ENCODE data around the gene ATRAID. TPM values are rescaled to one million over a fixed set of nuclear protein-coding genes. Genes with fewer than 3 reads are reported as not detected.

The ATRAID gene
- total RNA-seq, 2 donors from 2014 or later, result 59.7 to 76.8 TPM

DNA sequence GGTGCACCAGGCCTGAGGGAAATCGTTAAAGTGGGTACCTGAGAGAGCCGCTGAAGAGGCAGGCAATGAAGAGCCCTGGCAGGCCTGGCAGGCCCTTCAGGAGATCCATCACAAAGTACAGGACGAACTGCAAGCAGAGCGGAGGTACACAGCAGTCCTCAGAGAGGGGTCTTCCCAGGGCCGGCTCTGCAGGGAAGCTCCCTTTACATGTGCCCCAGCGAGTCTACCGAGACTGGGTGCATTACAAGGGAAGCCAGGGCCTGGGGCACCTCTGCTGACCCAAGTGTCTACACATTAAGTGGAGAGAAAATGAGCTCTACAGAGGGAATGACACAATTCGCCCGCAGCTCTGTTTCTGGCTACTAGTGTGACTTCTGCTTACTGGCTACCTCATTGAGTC, 8.1 kb upstream of the ATRAID start:
- no peak for DNase-seq
- Mint-ChIP-seq H3K27me3 (no peaks in the 10 kb centered on the region), H3K27ac (peak overlapping the region; percentile 92), H3K4me3 (no peak overlapping the region), H3K4me1 (peaks cover 28% of the 10 kb centered on the region), H3K36me3 (ENCODE audit: low read depth) (peaks cover 18% of the 10 kb centered on the region)
- no peaks in the 10 kb centered on the region for H3K9me3 ChIP-seq (ENCODE audit: control insufficient read depth, low read length, poor library complexity, severe bottlenecking)
- ATAC-seq, result no peak

DNA sequence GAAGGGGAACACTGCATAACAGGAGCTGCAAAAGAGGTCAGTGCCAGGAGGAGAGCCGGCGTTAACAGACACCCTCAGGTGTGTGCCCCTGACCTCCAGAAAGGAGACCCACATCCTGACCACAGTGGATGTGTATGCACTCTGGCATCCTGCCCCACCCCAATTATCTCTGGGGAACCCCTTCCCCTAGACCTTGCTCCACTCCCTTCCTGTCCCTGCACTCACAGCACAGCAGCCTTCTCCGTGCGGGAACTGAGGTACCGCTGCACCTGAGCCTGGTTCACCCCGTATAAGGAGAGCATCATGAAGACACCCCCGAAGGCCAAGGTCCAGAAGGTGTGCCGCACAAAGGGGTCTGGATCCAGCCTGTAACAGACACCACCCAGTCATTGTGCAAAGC, 7.3 kb upstream of the ATRAID start:
- H3K9me3 ChIP-seq (ENCODE audit: control insufficient read depth, low read length, poor library complexity, severe bottlenecking), result no peaks in the 10 kb centered on the region
- DNase-seq, result no peak
- Mint-ChIP-seq H3K27me3 (no peaks in the 10 kb centered on the region), H3K36me3 (ENCODE audit: low read depth) (peaks cover 17% of the 10 kb centered on the region), H3K27ac (peak overlapping the region; percentile 92), H3K4me3 (peak overlapping the region; percentile 47), H3K4me1 (peaks cover 31% of the 10 kb centered on the region)
- ATAC-seq, result peak; percentile 36

DNA sequence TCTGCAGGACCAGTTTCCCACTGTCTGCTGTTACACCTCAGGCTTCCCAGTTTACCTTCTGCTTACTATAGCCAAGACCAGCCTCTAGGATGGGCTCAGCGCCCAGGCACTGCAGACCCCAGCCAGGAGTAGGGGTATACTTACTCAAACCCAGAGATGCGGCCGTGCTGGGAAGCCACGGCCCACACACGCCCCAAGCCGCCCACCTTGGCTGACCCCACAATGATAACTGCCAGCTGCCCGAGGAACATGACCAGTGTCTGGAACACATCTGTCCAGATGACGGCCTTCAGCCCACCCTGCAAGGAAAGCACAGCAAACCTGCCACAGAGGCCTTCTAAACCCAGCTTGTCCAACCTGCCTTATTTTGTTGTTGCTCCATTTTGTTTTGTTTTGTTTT, 6.6 kb upstream of the ATRAID start:
- no peaks in the 10 kb centered on the region for H3K9me3 ChIP-seq (ENCODE audit: control insufficient read depth, low read length, poor library complexity, severe bottlenecking)
- DNase-seq, result no peak
- ATAC-seq, result no peak
- H3K4me1 Mint-ChIP-seq, result peaks cover 37% of the 10 kb centered on the region
- no peaks in the 10 kb centered on the region for H3K27me3 Mint-ChIP-seq
- H3K4me3 Mint-ChIP-seq, result peak overlapping the region; percentile 79
- H3K36me3 Mint-ChIP-seq (ENCODE audit: low read depth), result peaks cover 15% of the 10 kb centered on the region
- H3K27ac Mint-ChIP-seq, result peak overlapping the region; percentile 92

DNA sequence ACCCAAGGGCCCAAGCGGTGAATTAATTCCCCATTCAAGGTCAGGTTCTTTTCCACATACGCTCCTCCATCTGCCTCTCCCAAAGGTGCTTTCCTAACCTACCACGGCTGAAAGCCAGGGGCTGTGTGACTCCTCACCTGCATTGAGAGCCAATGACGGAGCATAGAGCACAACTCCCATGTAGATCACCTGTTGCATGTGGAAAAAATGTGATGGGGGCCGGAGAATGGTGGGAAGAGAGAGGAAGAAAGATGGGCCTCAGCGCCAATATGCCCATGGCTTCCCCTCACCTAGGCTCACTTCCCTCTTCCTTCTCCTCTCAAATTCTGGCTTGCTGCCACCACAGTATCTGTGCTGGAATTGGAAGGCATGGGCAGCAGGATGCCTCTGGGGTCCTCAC, 5.5 kb upstream of the ATRAID start:
- no peaks in the 10 kb centered on the region for H3K9me3 ChIP-seq (ENCODE audit: control insufficient read depth, low read length, poor library complexity, severe bottlenecking)
- Mint-ChIP-seq H3K27ac (peak overlapping the region; percentile 92), H3K4me1 (peaks cover 40% of the 10 kb centered on the region), H3K4me3 (peak overlapping the region; percentile 15), H3K27me3 (no peaks in the 10 kb centered on the region), H3K36me3 (ENCODE audit: low read depth) (peaks cover 14% of the 10 kb centered on the region)
- ATAC-seq, result no peak
- DNase-seq, result no peak

GRCh38 chr2:27208486-27209050, 3.3 kb upstream of the ATRAID start:
- peaks cover 14% of the 10 kb centered on the region for H3K36me3 Mint-ChIP-seq (ENCODE audit: low read depth)

GRCh38 chr2:27209621-27210401, 2.0 kb upstream of the ATRAID start:
- DNase-seq, result no peak
- Mint-ChIP-seq H3K4me1 (peaks cover 42% of the 10 kb centered on the region), H3K27ac (peak overlapping the region; percentile 24), H3K36me3 (ENCODE audit: low read depth) (peaks cover 16% of the 10 kb centered on the region), H3K4me3 (no peak overlapping the region), H3K27me3 (no peaks in the 10 kb centered on the region)
- no peak for ATAC-seq
- H3K9me3 ChIP-seq (ENCODE audit: control insufficient read depth, low read length, poor library complexity, severe bottlenecking), result no peaks in the 10 kb centered on the region

More at GRCh38 chr2:27208486-27209050, 3.3 kb upstream of the ATRAID start:
- ATAC-seq (no peak), DNase-seq (no peak)
- H3K27ac Mint-ChIP-seq, result no peak overlapping the region
- H3K9me3 ChIP-seq (ENCODE audit: control insufficient read depth, low read length, poor library complexity, severe bottlenecking), result no peaks in the 10 kb centered on the region
- H3K4me3 Mint-ChIP-seq, result no peak overlapping the region
- H3K4me1 Mint-ChIP-seq, result peaks cover 49% of the 10 kb centered on the region
- H3K27me3 Mint-ChIP-seq, result no peaks in the 10 kb centered on the region

- no peaks in the 10 kb centered on the region for H3K9me3 ChIP-seq (ENCODE audit: control insufficient read depth, low read length, poor library complexity, severe bottlenecking)
- ATAC-seq (no peak), DNase-seq (no peak)
- H3K4me3 Mint-ChIP-seq, result peak overlapping the region; percentile 99
- no peaks in the 10 kb centered on the region for H3K27me3 Mint-ChIP-seq
- peak overlapping the region; percentile 99 for H3K27ac Mint-ChIP-seq
- peaks cover 12% of the 10 kb centered on the region for H3K36me3 Mint-ChIP-seq (ENCODE audit: low read depth)
- peaks cover 34% of the 10 kb centered on the region for H3K4me1 Mint-ChIP-seq
Measured at GRCh38 chr2:27211241-27211942, 449 bp upstream of the ATRAID start.

GRCh38 chr2:27212626-27213471, 1.0 kb downstream of the ATRAID start:
- peak; percentile 24 to 51 (median 36) for DNase-seq
- no peaks in the 10 kb centered on the region for H3K27me3 Mint-ChIP-seq
- H3K9me3 ChIP-seq (ENCODE audit: control insufficient read depth, low read length, poor library complexity, severe bottlenecking), result no peaks in the 10 kb centered on the region
- peak; percentile 65 for ATAC-seq
- H3K36me3 Mint-ChIP-seq (ENCODE audit: low read depth), result peaks cover 7% of the 10 kb centered on the region
- H3K27ac Mint-ChIP-seq, result peak overlapping the region; percentile 99
- peaks cover 36% of the 10 kb centered on the region for H3K4me1 Mint-ChIP-seq
- H3K4me3 Mint-ChIP-seq, result peak overlapping the region; percentile 99

DNA sequence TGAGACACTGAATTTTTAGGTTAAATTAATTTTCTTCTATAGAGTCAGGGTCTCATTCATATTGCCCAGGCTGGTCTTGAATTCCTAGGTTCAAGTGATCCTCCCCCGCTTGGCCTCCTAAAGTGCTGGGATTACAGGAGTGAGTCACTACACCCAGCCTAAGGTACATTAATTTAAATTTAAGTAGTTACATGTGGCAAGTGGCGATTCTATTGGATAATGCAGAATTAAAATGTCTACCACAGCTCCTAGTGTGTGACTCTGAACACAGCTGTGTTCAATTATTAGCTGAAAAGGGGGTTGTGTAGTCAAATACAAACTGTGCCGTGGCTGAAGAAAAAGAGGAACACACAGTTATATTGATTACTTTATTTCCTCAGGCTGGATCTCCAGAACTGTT, 3.1 kb downstream of the ATRAID start:
- Mint-ChIP-seq H3K27me3 (no peaks in the 10 kb centered on the region), H3K4me3 (no peak overlapping the region)

DNA sequence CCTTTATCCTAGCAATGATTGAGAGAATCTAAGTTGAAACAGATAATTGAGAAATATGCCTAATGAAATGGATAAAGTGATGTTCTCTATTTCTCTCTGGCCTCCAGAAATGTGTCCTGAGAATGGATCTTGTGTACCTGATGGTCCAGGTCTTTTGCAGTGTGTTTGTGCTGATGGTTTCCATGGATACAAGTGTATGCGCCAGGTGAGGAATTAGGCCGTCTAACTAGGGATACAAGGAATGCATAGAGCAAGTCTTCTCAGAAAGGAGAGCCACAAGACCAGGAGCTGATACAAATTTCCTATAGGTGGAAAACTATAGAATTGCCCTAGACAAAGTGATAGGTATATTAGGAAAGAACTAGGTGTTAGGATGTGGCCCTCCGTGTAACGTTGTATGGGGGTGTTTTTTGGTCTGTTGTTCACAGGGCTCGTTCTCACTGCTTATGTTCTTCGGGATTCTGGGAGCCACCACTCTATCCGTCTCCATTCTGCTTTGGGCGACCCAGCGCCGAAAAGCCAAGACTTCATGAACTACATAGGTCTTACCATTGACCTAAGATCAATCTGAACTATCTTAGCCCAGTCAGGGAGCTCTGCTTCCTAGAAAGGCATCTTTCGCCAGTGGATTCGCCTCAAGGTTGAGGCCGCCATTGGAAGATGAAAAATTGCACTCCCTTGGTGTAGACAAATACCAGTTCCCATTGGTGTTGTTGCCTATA, 4.7 kb downstream of the ATRAID start:
- Mint-ChIP-seq H3K36me3 (ENCODE audit: low read depth) (peaks cover 7% of the 10 kb centered on the region), H3K4me1 (peaks cover 35% of the 10 kb centered on the region), H3K27ac (peak overlapping the region; percentile 95), H3K27me3 (no peaks in the 10 kb centered on the region), H3K4me3 (peak overlapping the region; percentile 95)
- DNase-seq, result no peak
- no peak for ATAC-seq
- no peaks in the 10 kb centered on the region for H3K9me3 ChIP-seq (ENCODE audit: control insufficient read depth, low read length, poor library complexity, severe bottlenecking)

More for the DNA sequence above, 3.1 kb downstream of the ATRAID start:
- Mint-ChIP-seq H3K27ac (no peak overlapping the region), H3K4me1 (peaks cover 38% of the 10 kb centered on the region), H3K36me3 (ENCODE audit: low read depth) (peaks cover 7% of the 10 kb centered on the region)
- H3K9me3 ChIP-seq (ENCODE audit: control insufficient read depth, low read length, poor library complexity, severe bottlenecking), result no peaks in the 10 kb centered on the region
- DNase-seq (no peak), ATAC-seq (no peak)

- H3K36me3 Mint-ChIP-seq (ENCODE audit: low read depth), result peaks cover 6% of the 10 kb centered on the region
- ATAC-seq (peak; percentile 79), DNase-seq (peak; percentile 77 to 87 (median 84))
- peak within 1 kb of the TSS; percentile 95 for H3K4me3 Mint-ChIP-seq
- H3K9me3 ChIP-seq (ENCODE audit: control insufficient read depth, low read length, poor library complexity, severe bottlenecking), result no peaks in the 10 kb centered on the region
- H3K27me3 Mint-ChIP-seq, result no peaks in the 10 kb centered on the region
- H3K4me1 Mint-ChIP-seq, result peaks cover 35% of the 10 kb centered on the region
- peak within 1 kb of the TSS; percentile 95 for H3K27ac Mint-ChIP-seq
Measured at GRCh38 chr2:27217173-27218121, 5.6 kb downstream of the ATRAID start, which contains the start of gene CAD. CAD (plus strand) TSS chr2:27217369; CDS start chr2:27217552, 183 bp downstream.
